K562 (cell line): ENCODE measurements around the gene RBMS3. TPM values are rescaled to one million over a fixed set of nuclear protein-coding genes. Genes with fewer than 3 reads are reported as not detected.

ENCODE experiments used
- ATAC-seq: fragments of 200-7000 bp; cut with Tn5 transposase; 3 replicates; pipeline ENCODE4 v1.9.1; 2020; ENCODE audit warnings: moderate library complexity
- BruUV-seq: library from RNA; stranded (reverse); fragments of 400-500 nt; replicated peaks from 2 replicates; lab custom pipeline; 2021; lab: Mats Ljungman, UMichigan
- CTCF ChIA-PET: fragments of 300-600 bp; formaldehyde crosslinking; extraction: SDS; loops from one replicate; lab custom pipeline; 2021; ENCODE audit warnings: low intra/inter-chr PET ratio; lab: Yijun Ruan, JAX
- POLR2A ChIA-PET: fragments of 300-600, 350-650 bp; sonication (Branson Sonifier 250); formaldehyde crosslinking; extraction: SDS; loops from one replicate; lab custom pipeline; 2021; ENCODE audit warnings: antibody characterized with exemption, inconsistent platforms; lab: Yijun Ruan, JAX
- DNase-seq, 4 experiments: peaks; one replicate each; pipeline versions ENCODE4 v3.0.0 to v3.0.0-alpha.2; 2011 to 2018; ENCODE audit warnings: low spot score in 3 of 4, mixed read lengths in 3 of 4; ENCODE audit errors: extremely low read depth in 1 of 4
- FAIRE-seq: peaks from 2 replicates; lab custom pipeline; 2011; peaks lifted over from hg19 to GRCh38; lab: Jason Lieb, UNC
- H2AFZ ChIP-seq: 2 replicates; pipeline ENCODE4 v1.6.0; 2011; ENCODE audit warnings: low read depth, low read length, control low read depth, inconsistent platforms
- H3K27ac ChIP-seq: fragments of 200-600 bp; 3 replicates; pipeline ENCODE4 v1.8.0; 2011; ENCODE audit warnings: low read depth, mild to moderate bottlenecking, control low read depth, inconsistent platforms, low read length, moderate library complexity, mixed read lengths; ENCODE audit errors: extremely low read depth
- H3K27me3 ChIP-seq, 2 experiments: fragments of 300-600 bp in 1 of 2; 2 replicates in 1 of 2; 3 replicates in 1 of 2; pipeline versions ENCODE4 v1.6.0 to v1.8.0; 2011; ENCODE audit warnings: inconsistent platforms in 2 of 2, low read length in 2 of 2, mild to moderate bottlenecking in 1 of 2, mixed read lengths in 1 of 2, moderate library complexity in 1 of 2; ENCODE audit not compliant: control insufficient read depth in 2 of 2, insufficient read depth in 2 of 2
- H3K36me3 ChIP-seq: fragments of 300-600 bp; 3 replicates; pipeline ENCODE4 v1.8.0; 2011; ENCODE audit warnings: mild to moderate bottlenecking, low read length, inconsistent platforms; ENCODE audit not compliant: control insufficient read depth, insufficient read depth
- H3K4me1 ChIP-seq, 2 experiments: fragments of 200-600 bp in 1 of 2; replicated peaks in 1 of 2; 2 replicates in 1 of 2; 3 replicates in 1 of 2; pipeline versions ENCODE4 v1.5.1 to v1.8.0; 2011; ENCODE audit warnings: inconsistent platforms in 2 of 2, low read length in 2 of 2, mild to moderate bottlenecking in 1 of 2, mixed read lengths in 1 of 2, moderate library complexity in 1 of 2; ENCODE audit not compliant: control insufficient read depth in 2 of 2, insufficient read depth in 2 of 2
- H3K4me2 ChIP-seq: 2 replicates; pipeline ENCODE4 v1.6.1; 2011; ENCODE audit warnings: low read length, control low read depth, inconsistent platforms, mixed read lengths; ENCODE audit not compliant: insufficient read depth
- H3K4me3 ChIP-seq: fragments of 200-600 bp; sonication (generic), shearing (Covaris generic); 2 replicates; pipeline ENCODE4 v1.5.1; 2016; ENCODE audit warnings: control low read depth, inconsistent platforms
- H3K79me2 ChIP-seq: fragments of 200-600 bp; 3 replicates; pipeline ENCODE4 v1.8.0; 2011; ENCODE audit warnings: low read length, inconsistent platforms; ENCODE audit not compliant: control insufficient read depth, insufficient read depth
- H3K9ac ChIP-seq, 2 experiments: 2 replicates each; pipeline versions ENCODE4 v1.6.0 to v1.6.1; 2011; ENCODE audit warnings: low read depth in 2 of 2, low read length in 2 of 2, control low read depth in 1 of 2, inconsistent platforms in 1 of 2, mild to moderate bottlenecking in 1 of 2, mixed read lengths in 1 of 2; ENCODE audit not compliant: insufficient read depth in 1 of 2
- H3K9me1 ChIP-seq: one replicate; pipeline ENCODE4 v1.6.0; 2011; ENCODE audit warnings: inconsistent platforms, mild to moderate bottlenecking, low read length, moderate library complexity; ENCODE audit not compliant: control insufficient read depth, insufficient read depth
- H3K9me3 ChIP-seq: replicated peaks from 2 replicates; pipeline ENCODE4 v1.5.1; 2011; ENCODE audit warnings: low read depth, low read length, inconsistent platforms; ENCODE audit not compliant: control insufficient read depth, insufficient read depth
- H4K20me1 ChIP-seq: replicated peaks from 2 replicates; pipeline ENCODE4 v1.6.1; 2011; ENCODE audit warnings: low read length, inconsistent platforms, mixed read lengths; ENCODE audit not compliant: control insufficient read depth, insufficient read depth
- GABPB1 ChIP-seq: sonication (generic); formaldehyde crosslinking; IDR thresholded peaks from 2 replicates; pipeline ENCODE4 v1.8.0; 2022; ENCODE audit warnings: mild to moderate bottlenecking, missing genetic modification reagents
- HDGF ChIP-seq: fragments of 450-650 bp; IDR thresholded peaks from 2 replicates; pipeline ENCODE4 v1.6.1; 2016
- JUND ChIP-seq, 2 experiments: IDR thresholded peaks; 2 replicates in 1 of 2; 3 replicates in 1 of 2; pipeline ENCODE4 v1.6.1; 2011; ENCODE audit warnings: borderline replicate concordance in 2 of 2, low read depth in 2 of 2, low read length in 2 of 2, improper control_type of control experiment in 1 of 2, missing biosample characterization in 1 of 2, missing genetic modification characterization in 1 of 2, missing genetic modification reagents in 1 of 2
- KLF10 ChIP-seq: fragments of 250-450 bp; sonication (Bioruptor Pico); IDR thresholded peaks from 2 replicates; pipeline ENCODE4 v1.6.1; 2021; ENCODE audit warnings: matching md5 sums
- RFX1 ChIP-seq: fragments of 450-650 bp; IDR thresholded peaks from 2 replicates; pipeline ENCODE4 v1.6.1; 2016; ENCODE audit warnings: mild to moderate bottlenecking, moderate library complexity
- ZNF24 ChIP-seq: fragments of 450-650 bp; IDR thresholded peaks from 2 replicates; pipeline ENCODE4 v1.6.1; 2016
- ZNF407 ChIP-seq: fragments of 450-650 bp; IDR thresholded peaks from 2 replicates; pipeline ENCODE4 v1.6.1; 2016; ENCODE audit warnings: low read depth
- WGBS: fragments of 100-300 bp; shearing (Covaris generic); methylation state at CpG from one replicate; pipeline ENCODE4 v1.1.6; 2016; ENCODE audit warnings: low coverage, mixed read lengths; ENCODE audit not compliant: insufficient coverage; ENCODE audit errors: missing lambda C conversion rate; 5-methylcytosine and 5-hydroxymethylcytosine counted together
- in situ Hi-C: fragments of 300-500 bp; cut with MboI; formaldehyde crosslinking; loops from 4 replicates; pipeline ENCODE4 v1.15.0; 2018; ENCODE audit warnings: inconsistent platforms, mixed read lengths
- intact Hi-C: fragments of 100-400 bp; cut with micrococcal nuclease; formaldehyde crosslinking; loops from 2 replicates; pipeline ENCODE4 v1.14.2; 2022
- polyA plus RNA-seq, 8 experiments: library from polyadenylated mRNA; depleted of rRNA in 4 of 8; stranded (reverse) in 5 of 8; unstranded in 3 of 8; fragments of >200 nt; fragmentation: Nextera tagmentation in 2 of 8; fragmentation: Illumina TruSeq in 1 of 8; extraction: Ambion mirVana in 2 of 8; extraction: Trizol in 1 of 8; gene quantifications; 2 replicates each; pipeline versions ENCODE4 v1.2.1 to v1.2.3, GENCODE V29; 2011 to 2014; ENCODE audit warnings: inconsistent platforms in 1 of 8, missing spikeins in 1 of 8
- total RNA-seq, 7 experiments: library from RNA; depleted of rRNA in 6 of 7; stranded (reverse); fragments of >200 nt in 6 of 7; fragmentation: Illumina TruSeq in 2 of 7; extraction: Trizol in 2 of 7; gene quantifications; 2 replicates each; pipeline versions ENCODE4 v1.2.1 to v1.2.3, GENCODE V29; 2011 to 2021; ENCODE audit warnings: low replicate concordance in 1 of 7
- TF ChIP-seq, protein P1 (sequence below): sonication (generic); formaldehyde crosslinking; IDR thresholded peaks from 2 replicates; pipeline ENCODE4 v1.8.1; 2023; ENCODE audit warnings: mild to moderate bottlenecking, missing genetic modification reagents, moderate library complexity

The RBMS3 gene
- total and polyA plus RNA-seq, 9 of the 15 experiments (the other 6 are each of a cell fraction or from before 2014, with no cell fraction given): 0.20 TPM; not detected in 8

- Histone ChIP-seq H3K4me1 (no peaks in the 10 kb centered on the region), H3K9me3 (no peaks in the 10 kb centered on the region), H4K20me1 (no peaks in the 10 kb centered on the region), H3K27ac (no peak overlapping the region), H2AFZ (no peak overlapping the region), H3K9ac (no peak overlapping the region), H3K4me3 (no peak overlapping the region), H3K79me2 (no peaks in the 10 kb centered on the region), H3K27me3 (no peaks in the 10 kb centered on the region), H3K9me1 (no peaks in the 10 kb centered on the region), H3K4me2 (no peak overlapping the region), H3K36me3 (no peaks in the 10 kb centered on the region)
- ChIA-PET POLR2A (no interaction called here), CTCF (no interaction called here)
- WGBS: 0% methylated on average over 1 of the region's 1 CpG
- intact Hi-C loops (no loop called here), in situ Hi-C loops (no loop called here)
- BruUV-seq: no TSS peak
- TF ChIP-seq JUND (IDR thresholded peaks at IDR 0.05; ENCODE audit: borderline replicate concordance, low read depth, low read length) (no peak), JUND (tag; IDR thresholded peaks at IDR 0.05; ENCODE audit: borderline replicate concordance, low read depth, low read length) (no peak), HDGF (no peak), ZNF24 (no peak), RFX1 (peak; percentile 54), KLF10 (no peak), GABPB1 (no peak), ZNF407 (no peak)
- TF ChIP-seq, protein P1, sequence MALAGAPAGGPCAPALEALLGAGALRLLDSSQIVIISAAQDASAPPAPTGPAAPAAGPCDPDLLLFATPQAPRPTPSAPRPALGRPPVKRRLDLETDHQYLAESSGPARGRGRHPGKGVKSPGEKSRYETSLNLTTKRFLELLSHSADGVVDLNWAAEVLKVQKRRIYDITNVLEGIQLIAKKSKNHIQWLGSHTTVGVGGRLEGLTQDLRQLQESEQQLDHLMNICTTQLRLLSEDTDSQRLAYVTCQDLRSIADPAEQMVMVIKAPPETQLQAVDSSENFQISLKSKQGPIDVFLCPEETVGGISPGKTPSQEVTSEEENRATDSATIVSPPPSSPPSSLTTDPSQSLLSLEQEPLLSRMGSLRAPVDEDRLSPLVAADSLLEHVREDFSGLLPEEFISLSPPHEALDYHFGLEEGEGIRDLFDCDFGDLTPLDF (CRISPR knock-in tag): no peak
- no peak for ATAC-seq
- no peak for FAIRE-seq
- DNase-seq: no peak
Measured at GRCh38 chr3:29903600-29903999, 622.7 kb downstream of the RBMS3 start.
